ENCODE measurements around the gene CENPP. TPM values are rescaled to one million over a fixed set of nuclear protein-coding genes. Genes with fewer than 3 reads are reported as not detected.

The CENPP gene
- total RNA-seq, 1 donor from 2014 or later: 5.4 TPM

- Histone ChIP-seq H3K27me3 (ENCODE audit: low read depth) (no peaks in the 10 kb centered on the region), H3K9me3 (replicated peaks) (peaks cover 7% of the 10 kb centered on the region), H3K36me3 (peaks cover 7% of the 10 kb centered on the region), H3K4me3 (peak overlapping the region; percentile 47), H3K4me1 (peaks cover 9% of the 10 kb centered on the region), H3K27ac (replicated peaks) (peak overlapping the region; percentile 26)
- TF ChIP-seq CTCF (IDR thresholded peaks at IDR 0.05; ENCODE audit: borderline replicate concordance): no peak
- no peak for DNase-seq
- intact Hi-C loops (cut with micrococcal nuclease): no loop called here
Measured at GRCh38 chr9:92402360-92402759, 76.6 kb downstream of the CENPP start.

GRCh38 chr9:92402826-92403745 is 77.3 kb downstream of the CENPP start:
- Histone ChIP-seq H3K36me3 (peaks cover under 1% of the 10 kb centered on the region), H3K4me3 (peak overlapping the region; percentile 47), H3K27ac (replicated peaks) (peak overlapping the region; percentile 10), H3K9me3 (replicated peaks) (no peaks in the 10 kb centered on the region), H3K4me1 (peaks cover 9% of the 10 kb centered on the region), H3K27me3 (ENCODE audit: low read depth) (no peaks in the 10 kb centered on the region)
- no peak for TF ChIP-seq CTCF (IDR thresholded peaks at IDR 0.05; ENCODE audit: borderline replicate concordance)
- no peak for DNase-seq
- intact Hi-C loops (cut with micrococcal nuclease): no loop called here

- peak within 1 kb of the TSS; percentile 57 for H3K27ac ChIP-seq (replicated peaks)
- intact Hi-C loops (cut with micrococcal nuclease): no loop called here
Measured at GRCh38 chr9:92404042-92404836, 78.5 kb downstream of the CENPP start, which contains the start of gene OGN. OGN (minus strand) TSS chr9:92404578; CDS start chr9:92403407, 1,171 bp downstream.

GRCh38 chr9:92405818-92406217 is 80.1 kb downstream of the CENPP start:
- Histone ChIP-seq H3K4me3 (peak overlapping the region; percentile 35), H3K36me3 (no peaks in the 10 kb centered on the region), H3K27ac (replicated peaks) (peak overlapping the region; percentile 57), H3K4me1 (peaks cover 14% of the 10 kb centered on the region), H3K9me3 (replicated peaks) (no peaks in the 10 kb centered on the region), H3K27me3 (ENCODE audit: low read depth) (no peaks in the 10 kb centered on the region)
- no peak for DNase-seq
- intact Hi-C loops (cut with micrococcal nuclease): no loop called here
- TF ChIP-seq CTCF (IDR thresholded peaks at IDR 0.05; ENCODE audit: borderline replicate concordance): no peak

More at GRCh38 chr9:92404042-92404836, 78.5 kb downstream of the CENPP start, which contains the start of gene OGN:
- DNase-seq: no peak
- Histone ChIP-seq H3K36me3 (no peaks in the 10 kb centered on the region), H3K27me3 (ENCODE audit: low read depth) (no peaks in the 10 kb centered on the region), H3K4me3 (peak within 1 kb of the TSS; percentile 47), H3K4me1 (peaks cover 9% of the 10 kb centered on the region), H3K9me3 (replicated peaks) (no peaks in the 10 kb centered on the region)
- no peak for TF ChIP-seq CTCF (IDR thresholded peaks at IDR 0.05; ENCODE audit: borderline replicate concordance)

- peaks cover 14% of the 10 kb centered on the region for H3K4me1 ChIP-seq
- no peak for DNase-seq
- H3K27me3 ChIP-seq (ENCODE audit: low read depth): no peaks in the 10 kb centered on the region
- no peaks in the 10 kb centered on the region for H3K36me3 ChIP-seq
- no peak for TF ChIP-seq CTCF (IDR thresholded peaks at IDR 0.05; ENCODE audit: borderline replicate concordance)
- peak overlapping the region; percentile 35 for H3K4me3 ChIP-seq
- no peaks in the 10 kb centered on the region for H3K9me3 ChIP-seq (replicated peaks)
- intact Hi-C loops (cut with micrococcal nuclease): no loop called here
- peak overlapping the region; percentile 57 for H3K27ac ChIP-seq (replicated peaks)
Measured at GRCh38 chr9:92406477-92406876, 80.7 kb downstream of the CENPP start.

All from left ventricle myocardium inferior (tissue), 1 donor.